PC-9 (cell line): ENCODE results near the gene CEP55. TPM values are rescaled to one million over a fixed set of nuclear protein-coding genes. Genes with fewer than 3 reads are reported as not detected.

Experiments
- BruUV-seq: library from RNA; stranded (reverse); fragments of 400-500 nt; replicated peaks from 2 replicates; lab custom pipeline; 2021; lab: Mats Ljungman, UMichigan
- CTCF ChIA-PET: fragments of 300-600 bp; sonication (Branson Sonifier 250); formaldehyde crosslinking; loops from one replicate; lab custom pipeline; 2022; ENCODE audit warnings: antibody characterized with exemption; lab: Charles Lee
- POLR2A ChIA-PET: fragments of 300-600 bp; sonication (Branson Sonifier 250); formaldehyde crosslinking; loops from one replicate; lab custom pipeline; 2022; ENCODE audit warnings: antibody characterized with exemption; ENCODE audit not compliant: unreplicated experiment; lab: Charles Lee
- DNase-seq, 2 experiments: peaks; one replicate each; pipeline versions ENCODE4 v3.0.0 to v3.0.0-alpha.2; 2015 to 2022; ENCODE audit warnings: mixed read lengths in 1 of 2
- H2AFZ ChIP-seq: fragments of 200-600 bp; sonication (generic); 2 replicates; pipeline ENCODE4 v1.8.1; 2017; ENCODE audit warnings: antibody characterized with exemption
- H3F3A ChIP-seq: fragments of 200-600 bp; sonication (generic); 2 replicates; pipeline ENCODE4 v1.8.1; 2017; ENCODE audit warnings: antibody characterized with exemption, mild to moderate bottlenecking, low read depth; ENCODE audit not compliant: insufficient read depth
- H3K27ac ChIP-seq: fragments of 200-600 bp; sonication (generic); 2 replicates; pipeline ENCODE4 v1.6.1; 2016; ENCODE audit warnings: mixed run types
- H3K27me3 ChIP-seq: fragments of 200-600 bp; sonication (generic); 2 replicates; pipeline ENCODE4 v1.6.1; 2016; ENCODE audit warnings: low read depth, mixed run types; ENCODE audit not compliant: insufficient read depth
- H3K36me3 ChIP-seq: fragments of 200-600 bp; sonication (generic); 2 replicates; pipeline ENCODE4 v1.6.1; 2016; ENCODE audit warnings: low read depth, mixed run types
- H3K4me1 ChIP-seq: fragments of 200-600 bp; sonication (generic); replicated peaks from 2 replicates; pipeline ENCODE4 v1.6.1; 2016; ENCODE audit warnings: mixed run types; ENCODE audit not compliant: insufficient read depth
- H3K4me2 ChIP-seq: fragments of 200-600 bp; sonication (generic); 2 replicates; pipeline ENCODE4 v1.6.1; 2017; ENCODE audit warnings: mixed run types
- H3K4me3 ChIP-seq: fragments of 200-600 bp; sonication (generic); 2 replicates; pipeline ENCODE4 v1.6.1; 2016; ENCODE audit warnings: mixed run types
- H3K79me2 ChIP-seq: fragments of 200-600 bp; sonication (generic); 2 replicates; pipeline ENCODE4 v1.6.1; 2017; ENCODE audit warnings: low read depth, mixed run types
- H3K9me2 ChIP-seq: fragments of 200-600 bp; sonication (generic); 2 replicates; pipeline ENCODE4 v1.8.1; 2017; ENCODE audit warnings: mild to moderate bottlenecking; ENCODE audit not compliant: insufficient read depth
- H3K9me3 ChIP-seq: fragments of 200-600 bp; sonication (generic); 2 replicates; pipeline ENCODE4 v1.8.1; 2016; ENCODE audit warnings: low read depth; ENCODE audit not compliant: insufficient read depth
- H4K20me1 ChIP-seq: fragments of 200-600 bp; sonication (generic); 2 replicates; pipeline ENCODE4 v1.8.1; 2017; ENCODE audit not compliant: insufficient read depth
- CTCF ChIP-seq: fragments of 200-600 bp; sonication (generic); conservative IDR thresholded peaks from 2 replicates; pipeline ENCODE4 v1.6.1; 2017; ENCODE audit warnings: mixed run types, antibody characterized with exemption, mild to moderate bottlenecking, moderate library complexity
- EZH2 ChIP-seq: fragments of 200-600 bp; sonication (generic); IDR thresholded peaks from 2 replicates; pipeline ENCODE4 v1.8.0; 2017; ENCODE audit warnings: antibody characterized with exemption, low read depth
- intact Hi-C: fragments of 100-400 bp; cut with micrococcal nuclease; formaldehyde crosslinking; loops from one replicate; pipeline ENCODE4 v1.10.0; 2022; ENCODE audit not compliant: unreplicated experiment
- total RNA-seq: library from RNA; stranded (reverse); gene quantifications from 2 replicates; pipeline ENCODE4 v1.2.3, GENCODE V29; 2021

Gene CEP55
- total RNA-seq, 1 experiment from 2014 or later: 38.9 TPM

- no peaks in the 10 kb centered on the region for H3K9me3 ChIP-seq
- no peak overlapping the region for H3K4me3 ChIP-seq
- POLR2A ChIA-PET: interaction anchor here (0.6 to 0.7 kb wide), 9 partner anchors 14 to 456 kb away, joined by 3 to 7 read pairs (median 4); partner anchors contain the start of gene MYOF
- no peak overlapping the region for H2AFZ ChIP-seq
- H3K9me2 ChIP-seq: no peaks in the 10 kb centered on the region
- H3K4me1 ChIP-seq: peaks cover 18% of the 10 kb centered on the region
- H3K36me3 ChIP-seq: no peaks in the 10 kb centered on the region
- TF ChIP-seq CTCF: no peak
- TF ChIP-seq EZH2: no peak
- peak overlapping the region; percentile 10; the same call in 1 of the 2 replicates for H3K4me2 ChIP-seq
- intact Hi-C loops: no loop called here
- CTCF ChIA-PET: interaction anchor here (0.7 to 2.0 kb wide), 2 partner anchors 20 to 86 kb away, joined by 4 to 12 read pairs; partner anchors contain the start of gene MYOF
- peaks cover 30% of the 10 kb centered on the region; the same call in 1 of the 2 replicates for H3F3A ChIP-seq
- no peaks in the 10 kb centered on the region for H4K20me1 ChIP-seq
- peak in 1 of 2 experiments; percentile 66 for DNase-seq
- BruUV-seq: no TSS peak
- no peaks in the 10 kb centered on the region for H3K27me3 ChIP-seq
- H3K27ac ChIP-seq: peak overlapping the region; percentile 23; the same call in 1 of the 2 replicates
- H3K79me2 ChIP-seq: peaks cover 62% of the 10 kb centered on the region
These were observed 34.6 kb upstream of the CEP55 start for GRCh38 chr10:93461807-93462178.

GRCh38 chr10:93462371-93462770 is 34.0 kb upstream of the CEP55 start:
- no peak for DNase-seq
- Histone ChIP-seq H3K27ac (no peak overlapping the region), H4K20me1 (no peaks in the 10 kb centered on the region), H3K79me2 (peaks cover 58% of the 10 kb centered on the region), H3K4me1 (peaks cover 21% of the 10 kb centered on the region), H3K9me2 (no peaks in the 10 kb centered on the region), H3F3A (peaks cover 31% of the 10 kb centered on the region; the same call in 1 of the 2 replicates), H3K9me3 (no peaks in the 10 kb centered on the region), H3K27me3 (no peaks in the 10 kb centered on the region), H3K4me3 (no peak overlapping the region), H3K36me3 (no peaks in the 10 kb centered on the region), H3K4me2 (no peak overlapping the region), H2AFZ (no peak overlapping the region)
- BruUV-seq: no TSS peak
- intact Hi-C loops: no loop called here
- CTCF ChIA-PET: interaction anchor here (0.7 to 2.0 kb wide), 3 partner anchors 14 to 26 kb away, joined by 3 to 12 read pairs (median 4); partner anchors contain the start of gene MYOF
- TF ChIP-seq CTCF (no peak), EZH2 (no peak)
- POLR2A ChIA-PET: interaction anchor here (0.6 to 0.7 kb wide), 4 partner anchors 16 to 457 kb away, joined by 3 to 7 read pairs (median 4); no protein-coding TSS in a partner anchor

GRCh38 chr10:93462881-93463280 is 33.5 kb upstream of the CEP55 start:
- H3F3A ChIP-seq: peaks cover 36% of the 10 kb centered on the region
- intact Hi-C loops: no loop called here
- no peaks in the 10 kb centered on the region for H3K9me3 ChIP-seq
- H4K20me1 ChIP-seq: no peaks in the 10 kb centered on the region
- TF ChIP-seq EZH2 (no peak), CTCF (no peak)
- H2AFZ ChIP-seq: no peak overlapping the region
- DNase-seq: no peak
- no peak overlapping the region for H3K4me2 ChIP-seq
- no peaks in the 10 kb centered on the region for H3K9me2 ChIP-seq
- no peak overlapping the region for H3K27ac ChIP-seq
- H3K36me3 ChIP-seq: no peaks in the 10 kb centered on the region
- H3K4me1 ChIP-seq: peaks cover 23% of the 10 kb centered on the region
- ChIA-PET POLR2A (interaction anchor here (0.7 kb wide), 1 partner anchor 24 kb away, joined by 3 read pairs; no protein-coding TSS in a partner anchor), CTCF (interaction anchor here (0.7 to 2.0 kb wide), 3 partner anchors 13 to 25 kb away, joined by 3 to 12 read pairs (median 4); partner anchors contain the start of gene MYOF)
- no TSS peak for BruUV-seq
- no peaks in the 10 kb centered on the region for H3K27me3 ChIP-seq
- peaks cover 58% of the 10 kb centered on the region for H3K79me2 ChIP-seq
- no peak overlapping the region for H3K4me3 ChIP-seq
